OCI-LY1 (cell line): ENCODE measurements around the gene SLC29A3.

Experiments used
- CTCF ChIP-seq: fragments of 200-600 bp; sonication (generic), shearing (Covaris generic); IDR thresholded peaks from 2 replicates; pipeline ENCODE4 v1.5.1; 2017; ENCODE audit warnings: mild to moderate bottlenecking, antibody characterized with exemption, low read length, moderate library complexity, mixed read lengths
- EZH2 ChIP-seq: fragments of 200-600 bp; sonication (generic), shearing (Covaris generic); IDR thresholded peaks from 2 replicates; pipeline ENCODE4 v1.8.0; 2017; ENCODE audit warnings: borderline replicate concordance, mixed run types, mild to moderate bottlenecking, antibody characterized with exemption, low read length, moderate library complexity, mixed read lengths

- TF ChIP-seq CTCF (no peak), EZH2 (no peak)
These were observed 16.2 kb downstream of the SLC29A3 start for GRCh38 chr10:71335173-71335708.
